Endothelial cell of umbilical vein (primary cell): ENCODE results near the gene SKIC8. TPM values are rescaled to one million over a fixed set of nuclear protein-coding genes. Genes with fewer than 3 reads are reported as not detected.

Source experiments
- BruUV-seq: library from RNA; stranded (reverse); fragments of 400-500 nt; replicated peaks from 2 replicates; lab custom pipeline; 2021; lab: Mats Ljungman, UMichigan
- CTCF ChIA-PET: fragments of 300-600, 350-600 bp; sonication (Branson Sonifier 250); formaldehyde crosslinking; loops from one replicate; lab custom pipeline; 2021; ENCODE audit warnings: antibody characterized with exemption, inconsistent platforms; lab: Charles Lee
- POLR2A ChIA-PET: fragments of 300-600, 350-600 bp; sonication (Branson Sonifier 250); formaldehyde crosslinking; loops from one replicate; lab custom pipeline; 2021; ENCODE audit warnings: antibody characterized with exemption, inconsistent platforms; lab: Charles Lee
- DNase-seq: peaks from one replicate; pipeline ENCODE4 v3.0.0-alpha.2; 2011; ENCODE audit warnings: low read depth, low spot score
- FAIRE-seq: peaks from 2 replicates; lab custom pipeline; 2011; peaks lifted over from hg19 to GRCh38; lab: Jason Lieb, UNC
- H2AFZ ChIP-seq: 2 replicates; pipeline ENCODE4 v1.6.0; 2012; ENCODE audit warnings: low read depth, low read length, control low read depth, inconsistent platforms
- H3K27ac ChIP-seq: 2 replicates; pipeline ENCODE4 v1.5.1; 2011; ENCODE audit warnings: low read depth, mild to moderate bottlenecking, control low read depth, low read length, moderate library complexity; ENCODE audit not compliant: insufficient read depth
- H3K27me3 ChIP-seq, 2 experiments: 2 replicates each; pipeline versions ENCODE4 v1.6.0 to v1.6.1; 2011; ENCODE audit warnings: low read length in 2 of 2, mixed read lengths in 1 of 2; ENCODE audit not compliant: control insufficient read depth in 2 of 2, insufficient read depth in 2 of 2
- H3K36me3 ChIP-seq, 2 experiments: 2 replicates in 1 of 2; 3 replicates in 1 of 2; pipeline ENCODE4 v1.5.1; 2011; ENCODE audit warnings: low read length in 2 of 2, mild to moderate bottlenecking in 1 of 2, moderate library complexity in 1 of 2; ENCODE audit not compliant: control insufficient read depth in 2 of 2, insufficient read depth in 2 of 2; ENCODE audit errors: extremely low read depth in 1 of 2
- H3K4me1 ChIP-seq: 3 replicates; pipeline ENCODE4 v1.5.1; 2011; ENCODE audit warnings: mild to moderate bottlenecking, low read length; ENCODE audit not compliant: control insufficient read depth, insufficient read depth; ENCODE audit errors: extremely low read depth
- H3K4me2 ChIP-seq: 2 replicates; pipeline ENCODE4 v1.6.1; 2011; ENCODE audit warnings: low read length, control low read depth, mixed read lengths; ENCODE audit not compliant: insufficient read depth
- H3K4me3 ChIP-seq, 3 experiments: fragments of 200-600 bp in 1 of 3; sonication (generic), shearing (Covaris generic) in 1 of 3; replicated peaks in 1 of 3; 2 replicates each; pipeline ENCODE4 v1.5.1; 2011 to 2016; ENCODE audit warnings: control low read depth in 3 of 3, low read length in 3 of 3, mild to moderate bottlenecking in 2 of 3, inconsistent platforms in 1 of 3, low read depth in 1 of 3, moderate library complexity in 1 of 3; ENCODE audit not compliant: insufficient read depth in 1 of 3
- H3K79me2 ChIP-seq: 2 replicates; pipeline ENCODE4 v1.6.0; 2012; ENCODE audit warnings: low read length, inconsistent platforms; ENCODE audit not compliant: control insufficient read depth, insufficient read depth
- H3K9ac ChIP-seq: replicated peaks from 2 replicates; pipeline ENCODE3; 2011; ENCODE audit warnings: low read length, control low read depth; ENCODE audit not compliant: insufficient read depth; ENCODE audit errors: extremely low read depth
- H3K9me1 ChIP-seq: replicated peaks from 3 replicates; pipeline ENCODE4 v1.6.0; 2011; ENCODE audit warnings: mild to moderate bottlenecking, low read length; ENCODE audit not compliant: control insufficient read depth, insufficient read depth; ENCODE audit errors: extremely low read depth
- H3K9me3 ChIP-seq: replicated peaks from 2 replicates; pipeline ENCODE4 v1.5.1; 2012; ENCODE audit warnings: low read length, inconsistent platforms; ENCODE audit not compliant: control insufficient read depth, insufficient read depth
- H4K20me1 ChIP-seq: replicated peaks from 2 replicates; pipeline ENCODE3; 2011; ENCODE audit warnings: mild to moderate bottlenecking, low read length; ENCODE audit not compliant: control insufficient read depth, insufficient read depth; ENCODE audit errors: extremely low read depth
- EZH2 ChIP-seq: IDR thresholded peaks from 2 replicates; pipeline ENCODE4 v1.6.1; 2012; ENCODE audit warnings: borderline replicate concordance, low read depth, mild to moderate bottlenecking, moderate library complexity, low read length, inconsistent platforms; ENCODE audit not compliant: severe bottlenecking
- FOS ChIP-seq: IDR thresholded peaks from 2 replicates; pipeline ENCODE4 v1.6.1; 2011; ENCODE audit warnings: mild to moderate bottlenecking, low read length, moderate library complexity, borderline replicate concordance; ENCODE audit not compliant: insufficient read depth
- GATA2 ChIP-seq: IDR thresholded peaks from 2 replicates; pipeline ENCODE4 v1.7.0; 2011; ENCODE audit warnings: low read depth, mild to moderate bottlenecking, moderate library complexity, mixed read lengths, low read length; ENCODE audit not compliant: insufficient read length, insufficient read depth
- JUN ChIP-seq: IDR thresholded peaks from 2 replicates; pipeline ENCODE4 v1.6.1; 2011; ENCODE audit warnings: borderline replicate concordance, low read depth; ENCODE audit not compliant: insufficient read length, insufficient read depth
- MYC ChIP-seq: IDR thresholded peaks from one replicate; pipeline ENCODE4 v1.6.1; 2011; ENCODE audit warnings: mild to moderate bottlenecking, low read depth, low read length
- POLR2A ChIP-seq: IDR thresholded peaks from 2 replicates; pipeline ENCODE4 v1.6.1; 2012; ENCODE audit warnings: low read depth, mild to moderate bottlenecking, control low read depth, low read length
- POLR2AphosphoS5 ChIP-seq: IDR thresholded peaks from 2 replicates; pipeline ENCODE4 v1.6.1; 2012; ENCODE audit warnings: low read depth, mild to moderate bottlenecking, control low read depth, low read length, moderate library complexity; ENCODE audit not compliant: insufficient read depth
- dilution Hi-C: fragments of 300-500 bp; cut with MboI; formaldehyde crosslinking; loops from one replicate; pipeline ENCODE4 v1.15.0; 2019; ENCODE audit warnings: low sequenced_read_pairs; ENCODE audit not compliant: extremely low pct_ligation_motif_present
- intact Hi-C: fragments of 100-400 bp; cut with micrococcal nuclease; formaldehyde crosslinking; loops from one replicate; pipeline ENCODE4 v1.10.0; 2022
- polyA plus RNA-seq, 4 experiments: library from polyadenylated mRNA; depleted of rRNA in 3 of 4; stranded (reverse) in 3 of 4; unstranded in 1 of 4; fragments of >200 nt; gene quantifications; 2 replicates each; pipeline versions ENCODE4 v1.2.1 to v1.2.3, GENCODE V29; 2011 to 2012; ENCODE audit warnings: missing spikeins in 1 of 4
- total RNA-seq: library from RNA; stranded (reverse); gene quantifications from 2 replicates; pipeline ENCODE4 v1.2.3, GENCODE V29; 2021
- TF ChIP-seq, protein P1 (sequence below): IDR thresholded peaks from 2 replicates; pipeline ENCODE4 v1.6.1; 2011; ENCODE audit not compliant: insufficient read depth, insufficient read length
- TF ChIP-seq, protein P2 (sequence below), 2 donors: IDR thresholded peaks; 1 replicate in 1 of 2; 2 replicates in 1 of 2; pipeline ENCODE4 v1.5.1; 2011; ENCODE audit warnings: low read length in 2 of 2, mild to moderate bottlenecking in 2 of 2, moderate library complexity in 2 of 2, control low read depth in 1 of 2, inconsistent platforms in 1 of 2, low read depth in 1 of 2; ENCODE audit not compliant: insufficient read depth in 1 of 2; ENCODE audit errors: extremely low read depth in 1 of 2

SKIC8 gene
- total and polyA plus RNA-seq, 2 donors (not counting 3 experiments of a cell fraction or from before 2014, with no cell fraction given), result 49.7 to 95.0 TPM

GRCh38 chr15:78280319-78281072 is 18.9 kb downstream of the SKIC8 start:
- no peaks in the 10 kb centered on the region for H3K27me3 ChIP-seq
- H3K79me2 ChIP-seq, result no peaks in the 10 kb centered on the region
- H2AFZ ChIP-seq, result no peak overlapping the region
- no peak for TF ChIP-seq JUN
- no peak for TF ChIP-seq FOS
- no peak for TF ChIP-seq GATA2
- no peak for TF ChIP-seq POLR2A
- TF ChIP-seq, protein P1, sequence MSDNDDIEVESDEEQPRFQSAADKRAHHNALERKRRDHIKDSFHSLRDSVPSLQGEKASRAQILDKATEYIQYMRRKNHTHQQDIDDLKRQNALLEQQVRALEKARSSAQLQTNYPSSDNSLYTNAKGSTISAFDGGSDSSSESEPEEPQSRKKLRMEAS, result no peak
- TF ChIP-seq POLR2AphosphoS5, result no peak
- no peak for TF ChIP-seq MYC
- TF ChIP-seq, protein P2, sequence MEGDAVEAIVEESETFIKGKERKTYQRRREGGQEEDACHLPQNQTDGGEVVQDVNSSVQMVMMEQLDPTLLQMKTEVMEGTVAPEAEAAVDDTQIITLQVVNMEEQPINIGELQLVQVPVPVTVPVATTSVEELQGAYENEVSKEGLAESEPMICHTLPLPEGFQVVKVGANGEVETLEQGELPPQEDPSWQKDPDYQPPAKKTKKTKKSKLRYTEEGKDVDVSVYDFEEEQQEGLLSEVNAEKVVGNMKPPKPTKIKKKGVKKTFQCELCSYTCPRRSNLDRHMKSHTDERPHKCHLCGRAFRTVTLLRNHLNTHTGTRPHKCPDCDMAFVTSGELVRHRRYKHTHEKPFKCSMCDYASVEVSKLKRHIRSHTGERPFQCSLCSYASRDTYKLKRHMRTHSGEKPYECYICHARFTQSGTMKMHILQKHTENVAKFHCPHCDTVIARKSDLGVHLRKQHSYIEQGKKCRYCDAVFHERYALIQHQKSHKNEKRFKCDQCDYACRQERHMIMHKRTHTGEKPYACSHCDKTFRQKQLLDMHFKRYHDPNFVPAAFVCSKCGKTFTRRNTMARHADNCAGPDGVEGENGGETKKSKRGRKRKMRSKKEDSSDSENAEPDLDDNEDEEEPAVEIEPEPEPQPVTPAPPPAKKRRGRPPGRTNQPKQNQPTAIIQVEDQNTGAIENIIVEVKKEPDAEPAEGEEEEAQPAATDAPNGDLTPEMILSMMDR (IDR thresholded peaks at IDR 0.05; ENCODE audit: extremely low read depth in 1 of 2, insufficient read depth in 1 of 2, low read depth in 1 of 2, low read length in 2 of 2), result no peak
- no peak for TF ChIP-seq EZH2
- no peaks in the 10 kb centered on the region for H4K20me1 ChIP-seq
- H3K4me2 ChIP-seq, result no peak overlapping the region
- H3K36me3 ChIP-seq, result peaks cover 5 to 19% of the 10 kb centered on the region in 2 experiments
- H3K9ac ChIP-seq, result no peak overlapping the region
- no peaks in the 10 kb centered on the region for H3K9me1 ChIP-seq
- dilution Hi-C loops (no loop called here), intact Hi-C loops (no loop called here)
- ChIA-PET CTCF (no interaction called here), POLR2A (no interaction called here)
- H3K4me1 ChIP-seq, result no peaks in the 10 kb centered on the region
- no peaks in the 10 kb centered on the region for H3K9me3 ChIP-seq
- H3K27ac ChIP-seq, result no peak overlapping the region
- BruUV-seq, result no TSS peak
- no peak for FAIRE-seq
- no peak for DNase-seq
- no peak overlapping the region for H3K4me3 ChIP-seq
